Fibroblast of mammary gland (primary cell): Measurements from ENCODE around the gene SERINC1.
"Not testable (repeated sequence)": the region's sequence is repeated elsewhere in the genome, so short reads cannot be mapped to it uniquely, and the experiment has no call there.

ENCODE experiments used
- DNase-seq: peaks from one replicate; pipeline ENCODE4 v3.0.0-alpha.2; 2010; ENCODE audit warnings: low read depth
- H3K4me3 ChIP-seq: 2 replicates; pipeline ENCODE4 v1.5.1; 2011; ENCODE audit warnings: low read depth, mild to moderate bottlenecking, low read length, moderate library complexity; ENCODE audit not compliant: control insufficient read depth
- CTCF ChIP-seq: conservative IDR thresholded peaks from 2 replicates; pipeline ENCODE4 v1.5.1; 2011; ENCODE audit warnings: low read depth, low read length, inconsistent platforms; ENCODE audit not compliant: control insufficient read depth, insufficient read depth

Gene SERINC1

GRCh38 chr6:122491919-122492555 is 20.4 kb upstream of the SERINC1 start:
- TF ChIP-seq CTCF: peak; percentile 98
- peak; percentile 72 for DNase-seq
- no peak overlapping the region for H3K4me3 ChIP-seq

DNA sequence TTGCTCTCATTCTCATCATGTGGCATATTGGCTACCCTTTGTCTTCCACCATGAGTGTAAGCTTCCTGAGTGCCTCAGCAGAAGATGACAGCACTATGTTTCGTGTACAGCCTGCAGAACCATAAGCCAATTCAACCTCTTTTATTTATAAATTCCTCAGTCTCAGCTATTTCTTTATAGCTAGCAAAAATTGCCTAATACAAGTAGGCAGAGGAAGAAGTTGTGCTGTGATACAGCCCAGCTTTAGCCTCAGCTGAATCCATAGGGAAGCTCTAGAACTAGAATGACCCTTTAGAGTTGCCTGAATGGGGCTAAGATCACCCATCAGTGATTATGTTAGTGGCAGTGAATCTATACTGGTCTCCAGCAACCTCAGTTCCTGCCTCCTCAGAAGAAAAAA is 19.0 kb upstream of the SERINC1 start:
- no peak for TF ChIP-seq CTCF
- DNase-seq: no peak
- no peak overlapping the region for H3K4me3 ChIP-seq

DNA sequence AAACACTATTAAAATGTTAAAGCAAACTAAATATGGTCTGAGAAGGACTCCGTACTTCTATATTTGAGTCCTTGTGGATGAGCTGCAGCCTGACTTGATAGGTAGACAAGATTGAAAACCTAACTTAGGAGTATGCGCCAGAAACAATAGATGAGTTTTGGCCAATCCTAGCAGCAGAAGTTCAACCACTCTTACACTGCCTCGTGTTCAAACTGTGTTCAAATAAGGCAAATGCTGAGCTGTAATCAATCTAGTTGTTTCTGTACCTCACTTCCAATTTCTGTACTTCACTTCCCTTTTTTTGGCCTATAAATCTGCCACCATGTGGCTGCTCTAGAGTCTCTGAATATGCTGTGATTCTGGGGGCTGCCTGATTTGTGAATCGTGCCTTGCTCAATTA is 13.2 kb upstream of the SERINC1 start:
- no peak for DNase-seq
- TF ChIP-seq CTCF: no peak
- H3K4me3 ChIP-seq: no peak overlapping the region

DNA sequence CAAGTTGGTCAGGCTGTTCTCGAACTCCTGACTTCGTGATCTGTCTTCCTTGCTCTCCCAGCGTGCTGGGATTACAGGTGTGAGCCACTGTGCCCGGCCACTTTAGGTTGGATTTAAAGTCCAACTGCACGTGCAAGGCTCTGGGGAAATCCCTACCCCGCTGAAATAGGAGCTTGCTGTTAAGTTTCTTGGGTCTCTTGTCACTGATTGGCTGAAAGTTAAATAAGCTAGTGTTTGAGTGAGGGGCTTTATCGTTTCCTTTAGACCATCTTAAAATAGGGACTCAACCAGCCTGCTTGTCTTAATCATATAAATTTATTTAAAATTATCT is 11.1 kb upstream of the SERINC1 start:
- H3K4me3 ChIP-seq: no peak overlapping the region

DNA sequence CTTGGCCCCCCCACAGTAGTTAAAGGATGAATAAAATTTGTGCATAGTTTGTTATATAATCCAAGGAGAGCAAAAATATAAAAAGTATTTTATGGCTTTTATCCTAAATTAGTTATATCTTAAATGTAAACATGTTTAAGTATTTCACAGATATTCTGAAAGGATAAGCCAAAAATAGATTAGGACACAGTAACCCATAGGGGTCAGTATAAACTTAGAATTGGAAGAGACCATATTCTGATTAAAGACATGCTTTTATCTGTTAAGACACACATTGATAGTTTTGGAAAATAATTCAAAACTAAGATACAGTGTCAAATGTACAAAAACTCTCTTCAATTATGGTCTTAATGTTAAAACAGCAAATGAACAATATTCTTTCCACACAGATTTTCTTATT is 4.5 kb upstream of the SERINC1 start:
- peak; percentile 52 for TF ChIP-seq CTCF
- DNase-seq: peak; percentile 40

More for the DNA sequence above, 11.1 kb upstream of the SERINC1 start:
- DNase-seq: no peak
- no peak for TF ChIP-seq CTCF

GRCh38 chr6:122472022-122472340 is 374 bp upstream of the SERINC1 start:
- DNase-seq: no peak
- H3K4me3 ChIP-seq: peak overlapping the region; percentile 86
- no peak for TF ChIP-seq CTCF

More for the DNA sequence above, 4.5 kb upstream of the SERINC1 start:
- no peak overlapping the region for H3K4me3 ChIP-seq

DNA sequence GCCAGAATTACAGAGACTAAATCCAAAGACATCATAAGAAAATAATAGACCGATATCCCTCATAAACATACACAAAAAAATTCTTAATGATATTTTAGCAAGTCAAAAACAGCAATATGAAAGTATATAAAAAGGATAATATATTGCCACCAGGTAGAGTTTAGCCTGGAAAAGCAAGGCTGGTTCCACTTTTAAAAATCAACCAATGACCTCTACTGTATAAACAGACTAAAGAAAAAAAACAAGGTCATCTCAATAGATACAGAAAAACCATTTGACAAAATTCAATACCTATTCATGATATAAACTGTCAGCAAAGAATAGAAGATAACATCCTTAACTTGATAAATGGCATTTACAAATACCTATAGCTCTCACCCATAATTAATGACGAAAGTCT is 9.7 kb downstream of the SERINC1 start:
- TF ChIP-seq CTCF: no peak
- no peak for DNase-seq
- H3K4me3 ChIP-seq: no peak overlapping the region

DNA sequence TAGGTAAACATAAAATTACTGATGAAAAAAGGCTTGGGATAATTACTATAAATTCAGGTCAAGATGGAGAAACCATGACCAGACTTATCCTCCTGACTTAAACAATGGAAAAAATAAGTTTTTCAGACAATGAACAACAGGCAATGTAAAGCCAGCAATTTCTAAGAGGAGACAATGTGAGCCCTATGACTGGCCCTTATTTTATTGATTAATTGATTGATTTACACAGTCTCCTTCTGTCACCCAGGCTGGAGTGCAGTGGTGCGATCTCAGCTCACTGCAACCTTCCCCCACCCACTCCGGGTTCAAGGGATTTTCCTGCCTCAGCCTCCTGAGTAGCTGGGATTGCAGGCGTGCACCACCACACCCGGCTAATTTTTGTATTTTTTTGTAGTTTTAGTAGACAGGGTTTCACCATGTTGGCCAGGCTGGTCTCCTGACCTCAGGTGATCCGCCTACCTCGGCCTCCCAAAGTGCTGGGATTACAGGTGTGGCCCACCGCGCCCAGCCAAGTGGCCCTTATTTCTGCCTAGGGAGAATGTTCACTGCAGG is 11.7 kb downstream of the SERINC1 start:
- not testable (repeated sequence) for DNase-seq

More for the DNA sequence above, 11.7 kb downstream of the SERINC1 start:
- H3K4me3 ChIP-seq: not testable (repeated sequence)
